Osteoblast (primary cell): ENCODE data around the gene NKX2-3. TPM values are rescaled to one million over a fixed set of nuclear protein-coding genes. Genes with fewer than 3 reads are reported as not detected.

ENCODE experiments used
- DNase-seq: peaks from one replicate; pipeline ENCODE4 v3.0.0; 2011; ENCODE audit warnings: low spot score, mixed read lengths; ENCODE audit not compliant: insufficient read length; ENCODE audit errors: missing footprints
- H2AFZ ChIP-seq: 2 replicates; pipeline ENCODE4 v1.6.0; 2011; ENCODE audit warnings: mild to moderate bottlenecking, low read length
- H3K27ac ChIP-seq: 2 replicates; pipeline ENCODE4 v1.5.1; 2011; ENCODE audit warnings: mild to moderate bottlenecking, low read depth, low read length, moderate library complexity
- H3K27me3 ChIP-seq: 2 replicates; pipeline ENCODE4 v1.6.0; 2012; ENCODE audit warnings: mild to moderate bottlenecking, control low read depth, inconsistent platforms, low read length, moderate library complexity; ENCODE audit not compliant: insufficient read depth
- H3K36me3 ChIP-seq: 2 replicates; pipeline ENCODE4 v1.5.1; 2011; ENCODE audit warnings: mild to moderate bottlenecking, low read length, control low read depth, moderate library complexity; ENCODE audit not compliant: insufficient read depth
- H3K4me1 ChIP-seq: 2 replicates; pipeline ENCODE4 v1.5.1; 2011; ENCODE audit warnings: mild to moderate bottlenecking, low read length, control low read depth, moderate library complexity; ENCODE audit not compliant: insufficient read depth
- H3K4me2 ChIP-seq: 2 replicates; pipeline ENCODE4 v1.6.0; 2011; ENCODE audit warnings: mild to moderate bottlenecking, low read length; ENCODE audit not compliant: insufficient read depth
- H3K4me3 ChIP-seq: fragments of 200-600 bp; sonication (generic); 3 replicates; pipeline ENCODE4 v1.5.1; 2012; ENCODE audit warnings: mild to moderate bottlenecking, low read length, inconsistent platforms; ENCODE audit not compliant: insufficient read depth
- H3K79me2 ChIP-seq: 2 replicates; pipeline ENCODE4 v1.6.0; 2012; ENCODE audit warnings: mild to moderate bottlenecking, low read length, control low read depth, inconsistent platforms; ENCODE audit not compliant: insufficient read depth
- H3K9me3 ChIP-seq: 2 replicates; pipeline ENCODE4 v1.5.1; 2011; ENCODE audit warnings: low read depth, low read length, control low read depth
- H4K20me1 ChIP-seq: 2 replicates; pipeline ENCODE4 v1.6.0; 2012; ENCODE audit warnings: mild to moderate bottlenecking, low read length, control low read depth; ENCODE audit not compliant: insufficient read depth
- total RNA-seq: library from RNA; depleted of rRNA; stranded (reverse); fragments of >200 nt; gene quantifications from 2 replicates; pipeline ENCODE4 v1.2.3, GENCODE V29; 2012
- TF ChIP-seq, protein P1 (sequence below): IDR thresholded peaks from 2 replicates; pipeline ENCODE4 v1.5.1; 2011; ENCODE audit warnings: mild to moderate bottlenecking, low read depth, low read length, moderate library complexity; ENCODE audit errors: extremely low read depth

The NKX2-3 gene
- total RNA-seq, 1 donor, result not detected

DNA sequence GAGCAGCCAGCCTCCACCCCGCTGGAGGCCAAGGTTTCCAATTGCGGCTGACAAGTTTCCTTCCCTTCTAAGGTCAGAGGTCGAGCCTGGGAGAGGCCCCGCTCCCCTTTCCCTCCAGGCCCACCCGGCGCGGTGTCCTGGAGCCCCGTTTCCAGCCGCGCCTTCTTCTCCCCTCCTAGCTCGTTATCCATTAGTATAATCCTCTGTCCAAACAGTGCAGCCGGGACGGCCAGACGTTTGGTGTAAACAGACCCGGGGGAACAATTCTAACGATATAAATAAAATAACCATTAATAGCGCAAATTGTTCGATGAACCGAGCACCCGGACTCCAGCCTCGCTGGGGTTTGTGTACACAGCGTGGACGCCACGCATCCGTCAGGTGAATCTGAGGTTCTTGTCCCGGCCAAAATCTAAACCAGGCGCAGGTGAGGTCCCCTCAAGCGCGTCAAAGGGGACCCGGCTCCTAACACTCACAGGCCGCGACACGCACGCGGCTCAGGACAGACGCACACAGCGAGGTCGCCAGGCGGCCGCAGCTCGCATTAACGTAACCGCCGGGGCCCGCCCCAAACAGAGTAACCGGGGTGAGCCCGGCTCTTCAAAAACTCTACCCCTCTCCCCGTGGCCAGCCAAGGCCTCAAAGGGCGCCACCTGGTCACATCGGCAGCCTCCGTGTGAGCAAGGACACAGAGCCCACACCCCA lies 10.8 kb upstream of the NKX2-3 start:
- DNase-seq, result peak; percentile 65
- Histone ChIP-seq H3K4me3 (no peak overlapping the region), H3K27ac (no peak overlapping the region), H4K20me1 (no peaks in the 10 kb centered on the region), H3K4me2 (no peak overlapping the region), H3K79me2 (no peaks in the 10 kb centered on the region), H3K9me3 (no peaks in the 10 kb centered on the region), H3K4me1 (no peaks in the 10 kb centered on the region), H3K36me3 (no peaks in the 10 kb centered on the region), H2AFZ (no peak overlapping the region), H3K27me3 (peaks cover 86% of the 10 kb centered on the region)
- TF ChIP-seq, protein P1, sequence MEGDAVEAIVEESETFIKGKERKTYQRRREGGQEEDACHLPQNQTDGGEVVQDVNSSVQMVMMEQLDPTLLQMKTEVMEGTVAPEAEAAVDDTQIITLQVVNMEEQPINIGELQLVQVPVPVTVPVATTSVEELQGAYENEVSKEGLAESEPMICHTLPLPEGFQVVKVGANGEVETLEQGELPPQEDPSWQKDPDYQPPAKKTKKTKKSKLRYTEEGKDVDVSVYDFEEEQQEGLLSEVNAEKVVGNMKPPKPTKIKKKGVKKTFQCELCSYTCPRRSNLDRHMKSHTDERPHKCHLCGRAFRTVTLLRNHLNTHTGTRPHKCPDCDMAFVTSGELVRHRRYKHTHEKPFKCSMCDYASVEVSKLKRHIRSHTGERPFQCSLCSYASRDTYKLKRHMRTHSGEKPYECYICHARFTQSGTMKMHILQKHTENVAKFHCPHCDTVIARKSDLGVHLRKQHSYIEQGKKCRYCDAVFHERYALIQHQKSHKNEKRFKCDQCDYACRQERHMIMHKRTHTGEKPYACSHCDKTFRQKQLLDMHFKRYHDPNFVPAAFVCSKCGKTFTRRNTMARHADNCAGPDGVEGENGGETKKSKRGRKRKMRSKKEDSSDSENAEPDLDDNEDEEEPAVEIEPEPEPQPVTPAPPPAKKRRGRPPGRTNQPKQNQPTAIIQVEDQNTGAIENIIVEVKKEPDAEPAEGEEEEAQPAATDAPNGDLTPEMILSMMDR, result no peak

DNA sequence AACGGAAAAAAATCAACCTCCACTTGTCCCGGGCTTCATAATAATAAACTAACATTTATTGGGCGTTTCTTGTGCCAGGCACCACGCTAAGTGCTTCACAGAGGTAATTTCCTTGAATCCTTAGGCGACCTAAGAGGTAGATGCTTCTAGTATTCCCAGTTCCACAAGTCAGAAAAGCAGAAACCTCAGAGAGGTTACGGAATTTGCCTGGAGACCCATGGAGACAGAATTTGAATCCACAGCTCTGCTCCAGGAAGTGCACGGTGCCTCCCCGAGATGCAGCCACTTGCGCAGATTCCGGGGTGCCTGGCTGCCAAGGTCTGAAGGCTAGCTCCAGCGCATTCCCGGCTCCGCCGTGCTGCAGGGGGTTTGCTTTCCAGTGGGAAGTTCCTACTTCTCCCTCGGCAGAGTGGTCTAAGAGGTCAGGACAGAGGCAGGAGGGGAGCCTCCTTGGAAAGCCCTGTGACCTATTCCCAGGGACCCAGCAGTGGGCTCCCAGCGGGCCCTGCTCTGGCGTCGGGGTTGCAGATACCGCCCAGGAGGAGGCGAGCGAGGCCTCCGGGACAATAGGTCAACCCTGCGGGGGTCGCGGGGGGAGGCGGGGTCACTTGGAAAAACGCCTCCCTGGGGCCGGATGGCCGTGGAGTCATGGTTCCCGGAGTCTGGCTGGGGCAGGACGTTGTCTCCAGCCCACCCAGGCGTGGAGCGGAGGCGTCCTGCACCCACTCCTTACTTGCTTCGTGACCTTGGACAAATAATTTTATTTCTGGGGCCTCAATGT lies 10.1 kb upstream of the NKX2-3 start:
- H2AFZ ChIP-seq, result no peak overlapping the region
- H3K36me3 ChIP-seq, result no peaks in the 10 kb centered on the region
- H3K4me1 ChIP-seq, result no peaks in the 10 kb centered on the region
- peaks cover 90% of the 10 kb centered on the region for H3K27me3 ChIP-seq
- TF ChIP-seq, protein P1, result no peak
- no peaks in the 10 kb centered on the region for H4K20me1 ChIP-seq
- H3K9me3 ChIP-seq, result no peaks in the 10 kb centered on the region
- H3K79me2 ChIP-seq, result no peaks in the 10 kb centered on the region
- DNase-seq, result peak; percentile 70
- no peak overlapping the region for H3K4me2 ChIP-seq
- H3K27ac ChIP-seq, result no peak overlapping the region
- H3K4me3 ChIP-seq, result no peak overlapping the region

DNA sequence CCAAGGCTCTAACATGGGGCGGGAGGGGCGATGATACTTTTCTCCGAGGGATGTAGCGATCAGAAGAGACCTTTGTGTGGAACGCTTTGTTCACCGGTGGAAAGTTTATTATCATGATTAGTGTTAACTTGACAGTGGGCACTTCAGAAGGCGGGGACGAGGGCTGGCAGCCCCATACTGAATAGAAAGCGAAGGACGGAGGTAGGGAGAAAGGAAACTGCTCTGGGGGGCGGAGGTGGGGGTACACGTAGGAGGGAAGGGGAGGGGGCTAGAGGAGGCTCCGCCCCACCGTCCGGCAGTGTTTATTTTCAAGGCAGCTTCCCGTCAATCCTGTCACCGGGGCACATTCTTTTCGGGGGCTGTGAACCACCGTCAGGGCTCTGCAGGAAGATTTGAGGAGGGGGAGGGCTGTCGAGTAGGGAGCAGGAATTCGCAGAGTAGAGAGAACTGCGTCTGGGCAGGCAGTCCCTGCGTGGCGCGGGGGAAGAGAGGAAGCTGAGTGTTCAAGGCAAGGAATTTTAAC lies 9.4 kb upstream of the NKX2-3 start:
- Histone ChIP-seq H3K36me3 (no peaks in the 10 kb centered on the region), H3K27ac (no peak overlapping the region), H3K27me3 (peaks cover 92% of the 10 kb centered on the region), H3K4me1 (no peaks in the 10 kb centered on the region), H3K79me2 (no peaks in the 10 kb centered on the region), H4K20me1 (no peaks in the 10 kb centered on the region), H3K4me2 (no peak overlapping the region), H3K4me3 (no peak overlapping the region), H3K9me3 (no peaks in the 10 kb centered on the region), H2AFZ (no peak overlapping the region)
- DNase-seq, result peak; percentile 69
- TF ChIP-seq, protein P1, result no peak
